T47D (cell line): ENCODE measurements around the gene ODF2.

Experiments
- DNase-seq, 2 experiments: peaks; one replicate each; pipeline versions ENCODE4 v3.0.0 to v3.0.0-alpha.2; 2011 to 2012; ENCODE audit warnings: low read depth in 1 of 2, low spot score in 1 of 2
- JUND ChIP-seq: IDR thresholded peaks from 2 replicates; pipeline ENCODE4 v1.6.1; 2012; ENCODE audit warnings: low read depth
- in situ Hi-C: cut with HindIII; loops from 2 replicates; pipeline ENCODE4 v1.10.0; 2016; ENCODE audit warnings: low sequenced_read_pairs, low pct_unique_long_range_greater_than_20kb

ODF2 gene

DNA sequence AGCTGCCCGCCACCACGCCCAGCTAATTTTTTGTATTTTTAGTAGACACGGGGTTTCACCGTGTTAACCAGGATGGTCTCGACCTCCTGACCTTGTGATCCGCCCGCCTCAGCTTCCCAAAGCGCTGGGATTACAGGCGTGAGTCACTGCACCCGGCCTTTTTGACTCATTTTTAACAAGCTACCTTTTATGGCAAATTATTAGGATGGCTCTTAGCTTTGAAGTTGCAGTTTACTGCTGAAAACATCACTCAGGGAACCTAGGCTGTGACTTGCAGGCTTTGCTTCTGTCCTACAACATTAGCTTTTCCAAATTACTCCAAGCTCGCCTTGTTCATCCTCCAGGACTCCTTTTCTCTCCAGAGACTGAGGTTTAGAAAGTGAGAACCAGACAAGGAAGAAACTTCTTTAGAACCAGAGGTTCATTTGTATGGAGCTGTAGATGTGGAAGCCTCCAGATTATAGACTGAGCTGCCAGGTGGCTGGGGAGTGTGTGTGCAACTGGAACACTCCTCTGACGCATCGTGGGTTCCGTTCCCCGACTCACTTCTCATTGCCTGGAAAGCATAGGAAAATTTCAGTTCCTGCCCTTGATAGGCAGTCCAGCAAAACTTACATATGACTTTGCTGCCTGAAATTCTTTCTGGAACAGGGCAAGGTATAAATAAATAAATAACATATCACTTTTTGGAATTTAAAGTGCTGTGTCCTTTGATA lies 72.8 kb downstream of the ODF2 start:
- in situ Hi-C loops: no loop called here
- no peak for TF ChIP-seq JUND
- DNase-seq: no peak

DNA sequence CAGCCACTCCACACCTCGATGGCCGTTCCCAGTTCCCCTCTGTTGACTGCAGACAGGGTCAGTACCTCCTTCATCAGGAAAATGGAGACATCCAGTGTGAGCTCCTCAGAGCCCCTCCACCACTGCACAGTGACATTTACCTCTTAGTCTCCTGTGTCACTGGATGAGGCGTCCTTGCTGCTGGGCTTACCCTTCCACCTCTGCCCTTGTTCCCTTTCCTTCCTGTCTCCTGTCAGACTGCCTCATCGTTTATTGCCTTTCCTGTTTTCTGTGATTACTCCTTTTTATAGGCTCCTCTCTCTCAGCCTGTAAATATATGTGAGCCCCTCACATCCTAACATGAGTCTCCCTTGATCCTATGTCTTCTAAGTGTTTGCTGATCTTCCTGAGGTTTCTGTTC lies 73.4 kb downstream of the ODF2 start:
- no peak for DNase-seq
- TF ChIP-seq JUND: no peak
- in situ Hi-C loops: no loop called here

DNA sequence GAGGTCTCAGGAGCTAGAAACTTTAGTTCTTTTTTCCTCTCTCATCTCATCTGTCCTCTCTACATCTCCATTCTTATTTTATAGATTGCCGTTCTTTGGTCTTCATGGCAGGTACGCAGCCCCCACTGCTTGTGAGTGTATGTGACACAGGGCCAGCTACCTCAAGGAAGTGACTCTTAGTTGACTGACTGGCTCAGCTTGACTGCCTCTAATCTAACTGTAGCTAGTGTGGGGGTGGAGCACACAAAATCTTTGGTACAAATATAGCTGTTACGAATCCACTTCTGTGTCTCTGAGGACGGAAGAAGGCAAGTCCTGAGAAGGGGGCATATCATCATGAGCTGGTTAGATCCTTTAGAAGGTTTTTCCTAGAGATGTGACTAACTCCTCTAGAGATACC lies 76.8 kb downstream of the ODF2 start:
- no peak for DNase-seq
- no peak for TF ChIP-seq JUND
- in situ Hi-C loops: no loop called here

DNA sequence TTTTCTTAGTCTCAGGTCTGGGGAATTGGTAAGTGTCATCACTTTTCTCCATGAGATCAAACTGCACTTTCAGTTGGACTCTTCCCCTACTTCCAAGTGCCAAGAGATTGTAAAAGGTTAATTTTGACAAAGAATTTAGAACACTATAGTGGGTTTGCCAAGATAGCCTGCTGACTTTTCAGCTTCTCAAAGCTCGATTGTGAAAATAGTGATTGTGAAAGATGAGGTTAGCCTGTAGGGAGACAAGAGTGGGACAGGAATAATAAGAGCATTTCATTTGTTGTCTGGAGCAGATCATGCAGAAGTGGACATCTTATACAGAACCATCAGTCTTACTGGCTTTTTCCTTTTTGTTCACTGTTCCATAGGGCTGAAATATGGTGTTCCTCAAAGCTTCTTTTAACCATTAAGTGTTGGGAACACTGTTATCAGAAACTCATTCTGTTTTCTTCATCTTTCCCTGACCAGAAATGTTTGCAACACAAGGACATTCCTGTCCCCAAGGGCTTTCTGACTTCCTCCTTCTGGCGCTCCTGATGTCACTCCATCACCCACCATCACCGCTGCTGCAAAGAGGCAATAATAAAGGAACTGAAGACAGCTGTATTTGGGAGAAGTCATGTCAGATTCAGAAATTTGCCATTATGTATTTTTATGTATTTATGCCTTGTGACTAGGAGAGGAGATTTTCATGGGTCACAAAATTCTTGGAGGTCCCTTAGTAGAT lies 85.0 kb downstream of the ODF2 start:
- in situ Hi-C loops: no loop called here
- no peak for TF ChIP-seq JUND
- no peak for DNase-seq

DNA sequence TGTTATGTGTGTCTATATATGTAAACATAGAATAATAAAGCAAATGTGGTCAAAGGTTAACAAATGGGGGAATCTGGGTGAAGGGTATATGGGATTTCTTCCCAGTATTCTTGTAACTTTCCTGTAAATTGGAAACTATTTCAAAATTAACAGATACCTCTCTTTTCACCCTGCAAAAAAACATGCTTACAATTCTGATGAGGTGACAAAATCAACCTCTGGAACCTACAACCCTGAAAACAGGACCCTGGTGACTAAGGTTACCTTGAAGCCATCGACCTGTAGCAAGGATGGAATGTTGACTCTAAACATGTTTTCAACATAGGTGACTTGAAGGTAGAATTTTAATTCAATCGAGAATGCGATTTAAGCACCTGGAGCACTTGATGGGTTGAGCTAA lies 90.7 kb downstream of the ODF2 start:
- no peak for TF ChIP-seq JUND
- in situ Hi-C loops: no loop called here
- no peak for DNase-seq

DNA sequence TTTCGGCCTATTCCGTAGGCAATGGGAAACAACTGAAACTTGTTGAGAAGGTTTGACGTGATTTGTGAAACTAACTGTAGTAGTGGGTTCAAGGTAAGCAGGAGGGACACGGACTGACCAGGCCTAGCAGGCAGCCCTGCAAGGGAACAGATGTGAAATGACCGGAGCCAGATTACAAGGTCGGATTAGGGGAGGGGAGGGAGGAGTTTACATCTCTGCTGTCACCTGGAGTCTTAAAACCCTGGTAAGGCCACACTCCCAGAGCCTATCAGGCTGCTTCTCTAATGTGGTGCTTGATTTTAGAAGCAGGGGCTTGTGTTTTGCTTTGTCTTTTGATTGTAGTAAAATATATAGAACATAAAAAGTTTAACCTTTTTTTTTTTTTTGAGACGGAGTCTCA lies 93.1 kb downstream of the ODF2 start:
- in situ Hi-C loops: no loop called here
- DNase-seq: no peak

DNA sequence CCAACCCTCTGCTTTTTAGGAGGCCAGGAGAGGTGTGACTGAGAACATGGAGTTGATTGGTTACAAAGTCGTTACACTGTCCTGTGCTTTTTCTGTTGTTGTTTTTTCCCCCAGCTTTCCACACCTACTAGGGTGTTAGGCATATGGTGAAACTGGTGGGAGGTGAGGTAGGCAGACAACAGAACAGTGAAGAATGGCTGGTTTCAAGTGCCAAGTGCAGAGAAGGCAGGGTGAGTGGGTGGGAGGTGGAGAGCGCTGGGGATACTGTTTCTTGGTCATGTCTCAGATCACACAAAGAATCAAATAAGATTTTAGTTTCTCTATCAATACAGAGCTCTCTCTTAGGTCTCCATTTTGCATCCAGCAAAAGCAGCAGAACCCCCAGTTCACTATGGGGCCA lies 94.4 kb downstream of the ODF2 start:
- DNase-seq: no peak
- in situ Hi-C loops: no loop called here
- TF ChIP-seq JUND: no peak

More for the DNA sequence above, 93.1 kb downstream of the ODF2 start:
- no peak for TF ChIP-seq JUND
